Retinal pigment epithelial cell (primary cell): ENCODE measurements around the gene GRIP1.

Source experiments
- DNase-seq: peaks from one replicate; pipeline ENCODE4 v3.0.0-alpha.2; 2010; ENCODE audit warnings: low read depth
- H3K4me3 ChIP-seq: 2 replicates; pipeline ENCODE4 v1.5.1; 2011; ENCODE audit warnings: mild to moderate bottlenecking, low read length, control low read depth, moderate library complexity
- TF ChIP-seq, protein P1 (sequence below): conservative IDR thresholded peaks from 2 replicates; pipeline ENCODE4 v1.5.1; 2011; ENCODE audit warnings: low read depth, low read length, control low read depth, inconsistent platforms

GRIP1 gene

DNA sequence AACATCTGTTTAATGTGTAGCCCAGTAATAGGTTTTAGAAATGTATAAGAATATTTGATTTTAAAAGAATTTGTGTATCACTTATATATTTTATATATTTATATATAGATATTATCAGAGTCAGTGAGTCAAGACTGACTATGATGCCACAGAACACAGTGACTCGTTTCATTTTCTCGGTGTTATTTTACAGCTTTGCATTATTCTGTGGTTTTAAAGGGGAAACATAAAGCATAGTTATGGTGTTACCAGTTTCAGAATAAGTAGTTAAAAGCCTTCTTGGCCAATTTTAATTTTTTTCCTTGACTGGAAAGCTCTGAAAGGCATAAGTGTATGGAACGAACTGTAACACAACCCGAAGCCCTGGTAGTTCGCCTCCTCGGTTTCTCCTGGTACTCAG is 91.0 kb downstream of the GRIP1 start:
- TF ChIP-seq, protein P1, sequence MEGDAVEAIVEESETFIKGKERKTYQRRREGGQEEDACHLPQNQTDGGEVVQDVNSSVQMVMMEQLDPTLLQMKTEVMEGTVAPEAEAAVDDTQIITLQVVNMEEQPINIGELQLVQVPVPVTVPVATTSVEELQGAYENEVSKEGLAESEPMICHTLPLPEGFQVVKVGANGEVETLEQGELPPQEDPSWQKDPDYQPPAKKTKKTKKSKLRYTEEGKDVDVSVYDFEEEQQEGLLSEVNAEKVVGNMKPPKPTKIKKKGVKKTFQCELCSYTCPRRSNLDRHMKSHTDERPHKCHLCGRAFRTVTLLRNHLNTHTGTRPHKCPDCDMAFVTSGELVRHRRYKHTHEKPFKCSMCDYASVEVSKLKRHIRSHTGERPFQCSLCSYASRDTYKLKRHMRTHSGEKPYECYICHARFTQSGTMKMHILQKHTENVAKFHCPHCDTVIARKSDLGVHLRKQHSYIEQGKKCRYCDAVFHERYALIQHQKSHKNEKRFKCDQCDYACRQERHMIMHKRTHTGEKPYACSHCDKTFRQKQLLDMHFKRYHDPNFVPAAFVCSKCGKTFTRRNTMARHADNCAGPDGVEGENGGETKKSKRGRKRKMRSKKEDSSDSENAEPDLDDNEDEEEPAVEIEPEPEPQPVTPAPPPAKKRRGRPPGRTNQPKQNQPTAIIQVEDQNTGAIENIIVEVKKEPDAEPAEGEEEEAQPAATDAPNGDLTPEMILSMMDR = no peak
- no peak for DNase-seq
- H3K4me3 ChIP-seq = no peak overlapping the region

DNA sequence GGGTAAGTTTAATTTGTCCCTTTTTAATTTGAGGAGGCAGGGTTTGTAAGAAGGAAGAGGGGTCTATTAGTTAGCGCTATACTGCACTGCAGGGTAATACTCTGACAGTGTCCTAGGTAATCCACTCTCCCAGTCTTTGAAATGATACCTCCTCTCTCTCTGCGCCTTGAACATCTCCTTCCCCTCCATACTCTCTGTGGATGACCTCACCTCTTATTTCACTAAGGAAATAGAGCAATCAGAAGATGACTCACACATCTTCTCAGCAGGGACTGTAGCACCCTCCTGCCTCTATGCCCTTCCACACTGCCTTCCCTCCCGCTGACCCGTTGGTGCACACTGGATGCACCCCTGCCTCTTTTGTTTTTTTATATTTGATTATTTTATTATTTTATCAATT is 94.2 kb downstream of the GRIP1 start:
- TF ChIP-seq, protein P1 = no peak
- no peak for DNase-seq
- H3K4me3 ChIP-seq = no peak overlapping the region

DNA sequence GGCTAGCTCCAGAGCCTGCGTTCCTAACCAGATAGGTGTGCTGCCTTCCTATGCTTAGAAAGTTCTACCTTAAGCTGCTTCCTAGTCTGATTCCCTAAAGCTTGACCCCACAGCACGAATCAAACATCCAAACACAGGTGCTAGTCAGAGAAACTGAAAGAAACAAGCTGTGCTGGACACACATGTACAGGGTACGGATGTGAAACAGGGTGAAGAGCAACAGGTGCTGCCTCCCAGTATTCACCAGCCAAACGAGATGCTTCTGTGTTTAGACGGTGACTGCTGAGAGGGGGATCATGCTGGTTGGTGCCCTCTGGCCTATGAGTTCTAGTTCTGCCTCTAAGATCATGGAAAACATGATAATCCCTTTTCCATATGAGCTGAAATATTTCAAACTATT is 105.3 kb downstream of the GRIP1 start:
- no peak for DNase-seq
- TF ChIP-seq, protein P1 = no peak
- no peak overlapping the region for H3K4me3 ChIP-seq

DNA sequence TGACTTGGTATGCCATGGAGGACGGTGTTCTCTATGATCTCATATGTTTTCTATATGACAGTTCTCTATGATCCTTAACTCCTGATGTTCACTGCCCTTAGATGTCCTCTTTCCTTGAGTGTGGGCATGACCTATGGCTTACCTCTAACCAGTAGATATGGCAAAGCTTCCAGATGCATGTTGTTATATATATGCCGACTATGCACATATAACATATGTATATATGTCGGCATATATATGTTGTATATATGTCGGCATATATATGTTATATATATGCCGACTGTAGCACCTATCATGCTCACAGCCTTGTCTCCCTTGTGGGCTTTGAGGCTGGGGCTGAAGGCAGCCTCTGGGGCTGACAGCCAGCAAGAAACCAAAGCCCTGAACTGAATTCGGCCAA is 106.0 kb downstream of the GRIP1 start:
- H3K4me3 ChIP-seq = no peak overlapping the region
- no peak for DNase-seq
- TF ChIP-seq, protein P1 = no peak

DNA sequence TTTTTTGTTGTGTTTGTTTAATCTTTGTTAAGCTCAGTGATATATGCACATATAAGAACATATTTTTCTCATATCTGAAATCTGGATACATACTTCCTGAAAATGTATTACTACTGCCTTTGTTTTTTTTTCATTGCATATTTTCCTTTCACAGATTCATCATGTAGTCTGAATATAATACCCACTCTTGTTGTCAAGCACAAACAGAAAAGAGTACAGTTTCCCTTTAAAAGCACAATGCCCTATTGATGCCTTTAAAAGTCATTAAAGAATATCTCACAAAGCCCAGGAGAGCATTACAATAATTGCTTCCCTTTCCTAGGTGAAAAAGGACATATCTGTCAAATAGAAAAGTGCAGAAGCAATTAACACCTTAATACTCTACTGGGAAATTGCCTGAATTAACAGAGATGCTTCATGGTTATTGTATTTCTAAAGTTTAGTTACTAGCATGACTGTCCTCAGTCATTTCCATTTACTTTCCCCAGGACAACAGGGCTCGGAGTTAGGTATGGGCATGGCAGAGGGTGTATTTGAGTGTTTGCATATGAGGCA is 107.4 kb downstream of the GRIP1 start:
- H3K4me3 ChIP-seq = no peak overlapping the region
- DNase-seq = no peak
- TF ChIP-seq, protein P1 = no peak

DNA sequence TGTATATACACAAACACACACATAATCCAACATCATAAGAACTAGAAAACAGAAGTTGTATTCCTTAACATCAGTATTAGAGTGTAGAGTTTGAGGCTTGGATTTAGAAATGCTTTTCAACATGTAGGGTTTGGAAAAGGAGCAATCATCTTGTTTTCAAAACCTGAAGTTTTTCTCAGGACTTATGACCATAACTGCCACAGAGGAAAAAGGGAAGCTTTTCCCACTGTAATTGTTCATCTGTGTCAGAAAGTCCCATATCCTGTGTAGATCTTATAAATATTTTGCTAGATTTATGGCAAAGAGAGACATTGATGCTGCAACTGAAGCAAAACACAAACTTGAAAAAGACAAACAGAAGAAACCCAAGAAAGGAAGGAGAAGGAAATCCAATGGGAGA is 115.7 kb downstream of the GRIP1 start:
- no peak for DNase-seq
- H3K4me3 ChIP-seq = no peak overlapping the region
- TF ChIP-seq, protein P1 = no peak

DNA sequence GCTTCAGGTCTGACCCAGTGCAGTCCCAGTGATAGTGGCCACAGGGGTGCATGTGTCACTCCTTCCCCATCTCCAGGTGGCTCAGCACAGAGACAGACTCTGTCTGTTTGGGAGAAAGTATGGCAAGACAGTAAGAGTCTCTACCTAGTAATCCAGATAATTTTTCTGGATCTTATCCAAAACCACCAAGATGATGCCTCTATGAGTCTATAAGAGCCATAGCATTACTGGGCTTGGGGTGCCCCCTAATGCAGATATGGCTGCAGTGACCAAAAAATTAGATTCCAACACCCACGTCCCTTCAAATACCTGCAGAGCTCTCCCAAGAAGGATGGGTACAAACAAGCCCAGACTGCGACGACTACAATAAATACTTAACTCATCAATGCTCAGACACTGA is 123.8 kb downstream of the GRIP1 start:
- TF ChIP-seq, protein P1 = peak; percentile 24
- no peak overlapping the region for H3K4me3 ChIP-seq
- no peak for DNase-seq
